HT1080 (cell line): ENCODE results near the gene DIP2A. TPM values are rescaled to one million over a fixed set of nuclear protein-coding genes. Genes with fewer than 3 reads are reported as not detected.

Source experiments
- DNase-seq: peaks from one replicate; pipeline ENCODE4 v3.0.0-alpha.2; 2015; ENCODE audit warnings: low read depth
- small RNA-seq: library from RNA; depleted of rRNA; stranded (forward); fragments of <200 nt; gene quantifications from one replicate; pipeline ENCODE3, GENCODE V24; 2014
- total RNA-seq: library from RNA; depleted of rRNA; stranded (reverse); fragments of >200 nt; shearing (Covaris generic); gene quantifications from 2 replicates; pipeline ENCODE4 v1.2.3, GENCODE V29; 2014; rRNA removed

DIP2A gene
- total RNA-seq, 1 experiment from 2014 or later: 17.7 TPM

GRCh38 chr21:46618738-46619379 is 160.2 kb downstream of the DIP2A start:
- DNase-seq: no peak

Small RNA genes within 50 kb of the gene (small RNA-seq; reads per million reads assigned to genes)
- not detected for gene RNU6-396P

Other genes starting within 250 kb of the DIP2A start
- 74.2 and 85.5 TPM in 2 replicates for gene LSS, start 230.1 kb upstream of the DIP2A start, total RNA-seq
- gene MCM3AP, start 173.3 kb upstream of the DIP2A start, total RNA-seq: 75.6 and 91.7 TPM in 2 replicates
- gene YBEY, start 172.5 kb upstream of the DIP2A start, total RNA-seq: 37.7 and 38.2 TPM in 2 replicates
- 11.5 and 16.4 TPM in 2 replicates for gene C21orf58, start 135.0 kb upstream of the DIP2A start, total RNA-seq
- 29.2 and 30.1 TPM in 2 replicates for gene PCNT, start 134.7 kb upstream of the DIP2A start, total RNA-seq
- not detected in 2 replicates for gene S100B, start 146.2 kb downstream of the DIP2A start, total RNA-seq
- 75.9 and 91.3 TPM in 2 replicates for gene PRMT2, start 176.8 kb downstream of the DIP2A start, total RNA-seq